ENCODE results near the gene GARIN5A.
A peak's percentile ranks its signal among the peaks of the same experiment; 100 is the strongest.

GARIN5A gene

DNA sequence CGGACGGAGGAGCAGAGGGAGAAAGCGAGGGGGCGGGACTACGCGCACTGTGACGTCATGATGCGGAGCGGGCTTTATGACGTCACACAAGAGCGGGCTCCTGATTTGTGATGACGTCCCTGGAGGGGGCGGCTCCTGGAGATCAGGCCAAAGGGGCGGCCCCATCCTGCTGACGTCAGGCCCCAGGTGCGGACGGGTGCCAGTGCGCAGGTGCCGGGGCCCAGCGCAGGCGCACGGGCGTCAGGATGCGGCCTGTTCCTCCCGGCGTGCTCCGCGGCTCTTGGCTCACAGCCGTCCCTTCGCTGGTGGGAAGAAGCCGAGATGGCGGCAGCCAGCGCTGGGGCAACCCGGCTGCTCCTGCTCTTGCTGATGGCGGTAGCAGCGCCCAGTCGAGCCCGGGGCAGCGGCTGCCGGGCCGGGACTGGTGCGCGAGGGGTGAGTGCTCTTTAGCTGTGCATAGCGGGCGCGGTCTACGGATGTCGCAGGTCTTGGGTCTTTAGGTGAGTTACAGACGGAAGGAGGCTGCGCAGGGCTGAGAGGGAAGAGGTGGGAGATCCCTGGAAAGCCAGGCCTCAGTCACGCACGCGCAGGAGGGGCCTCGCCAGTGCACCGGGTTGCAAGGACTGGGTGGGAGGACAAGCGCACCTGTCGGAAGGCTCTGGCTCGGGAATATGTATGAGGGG lies at the start of gene GARIN5A, which contains the start of gene EMC10:
Gene GARIN5A (minus strand): TSS at position 625 of the 683 bp plus-strand sequence. CDS start 460 bp downstream, at position 165.
Gene EMC10 (plus strand): TSS at position 284 of the 683 bp plus-strand sequence. CDS start 38 bp downstream, at position 322.
- in situ Hi-C loops (cut with HindIII; ENCODE audit: low sequenced_read_pairs) = no loop called here
- TF ChIP-seq, protein P1, sequence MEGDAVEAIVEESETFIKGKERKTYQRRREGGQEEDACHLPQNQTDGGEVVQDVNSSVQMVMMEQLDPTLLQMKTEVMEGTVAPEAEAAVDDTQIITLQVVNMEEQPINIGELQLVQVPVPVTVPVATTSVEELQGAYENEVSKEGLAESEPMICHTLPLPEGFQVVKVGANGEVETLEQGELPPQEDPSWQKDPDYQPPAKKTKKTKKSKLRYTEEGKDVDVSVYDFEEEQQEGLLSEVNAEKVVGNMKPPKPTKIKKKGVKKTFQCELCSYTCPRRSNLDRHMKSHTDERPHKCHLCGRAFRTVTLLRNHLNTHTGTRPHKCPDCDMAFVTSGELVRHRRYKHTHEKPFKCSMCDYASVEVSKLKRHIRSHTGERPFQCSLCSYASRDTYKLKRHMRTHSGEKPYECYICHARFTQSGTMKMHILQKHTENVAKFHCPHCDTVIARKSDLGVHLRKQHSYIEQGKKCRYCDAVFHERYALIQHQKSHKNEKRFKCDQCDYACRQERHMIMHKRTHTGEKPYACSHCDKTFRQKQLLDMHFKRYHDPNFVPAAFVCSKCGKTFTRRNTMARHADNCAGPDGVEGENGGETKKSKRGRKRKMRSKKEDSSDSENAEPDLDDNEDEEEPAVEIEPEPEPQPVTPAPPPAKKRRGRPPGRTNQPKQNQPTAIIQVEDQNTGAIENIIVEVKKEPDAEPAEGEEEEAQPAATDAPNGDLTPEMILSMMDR (IDR thresholded peaks at IDR 0.05; ENCODE audit: low read depth, low read length) = no peak
- peak within 1 kb of the TSS; percentile 79 for H3K4me3 ChIP-seq (ENCODE audit: low read depth, low read length)
- peak; percentile 94 for DNase-seq (ENCODE audit: low read depth, low spot score)

DNA sequence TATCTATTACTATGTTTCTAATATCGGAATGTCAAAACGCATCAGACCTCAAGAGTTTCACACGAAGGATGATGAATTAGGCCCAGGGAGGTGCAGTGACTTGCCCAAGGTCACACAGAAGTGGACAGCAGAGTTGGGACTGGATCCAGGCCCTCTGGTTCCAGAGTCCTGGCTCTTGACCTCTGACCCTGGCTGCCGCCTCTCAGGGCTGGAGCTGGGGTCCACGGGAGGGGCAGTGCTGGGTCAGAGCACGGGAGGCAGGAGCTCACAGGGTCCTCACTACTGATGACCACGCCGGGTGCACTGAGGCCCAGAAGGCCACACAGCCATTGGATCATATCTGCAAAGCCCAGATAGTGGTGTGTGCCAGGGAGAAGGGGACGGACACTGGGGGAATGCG lies 46.2 kb upstream of the GARIN5A start:
- TF ChIP-seq, protein P1 (IDR thresholded peaks at IDR 0.05; ENCODE audit: low read depth, low read length) = no peak
- DNase-seq (ENCODE audit: low read depth, low spot score) = no peak
- in situ Hi-C loops (cut with HindIII; ENCODE audit: low sequenced_read_pairs) = no loop called here
- H3K4me3 ChIP-seq (ENCODE audit: low read depth, low read length) = no peak overlapping the region

DNA sequence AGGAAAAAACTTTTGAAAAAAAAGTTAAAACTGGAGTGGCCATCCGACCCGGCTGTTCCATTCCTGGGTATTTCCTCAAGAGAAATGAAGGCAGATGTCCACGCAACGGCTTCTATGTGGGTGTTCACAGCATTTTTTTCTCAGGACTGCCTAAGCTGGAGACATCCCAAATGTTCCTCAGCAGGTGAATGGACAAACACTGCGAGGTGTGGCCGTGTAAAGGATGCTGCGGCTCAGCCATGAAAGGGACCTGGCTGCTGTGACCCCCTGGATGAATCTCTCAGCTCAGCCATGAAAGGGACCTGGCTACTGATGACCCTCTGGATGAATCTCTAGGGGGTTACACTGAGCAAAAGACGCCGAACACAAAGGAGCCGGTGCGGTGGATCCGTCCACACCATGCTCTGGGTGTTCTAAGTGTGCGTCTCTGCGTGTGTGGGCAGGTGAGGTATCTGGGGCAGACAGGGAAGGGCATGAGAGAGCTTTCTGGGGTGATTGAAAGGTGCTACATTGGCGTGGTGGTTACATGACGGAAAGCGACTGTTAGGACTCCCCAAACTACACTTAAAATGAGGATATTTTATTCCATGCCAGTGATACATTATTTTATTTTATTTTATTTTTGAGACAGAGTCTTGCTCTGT lies 44.3 kb upstream of the GARIN5A start:
- TF ChIP-seq, protein P1 (IDR thresholded peaks at IDR 0.05; ENCODE audit: low read depth, low read length) = no peak
- DNase-seq (ENCODE audit: low read depth, low spot score) = no peak
- H3K4me3 ChIP-seq (ENCODE audit: low read depth, low read length) = no peak overlapping the region
- in situ Hi-C loops (cut with HindIII; ENCODE audit: low sequenced_read_pairs) = no loop called here

DNA sequence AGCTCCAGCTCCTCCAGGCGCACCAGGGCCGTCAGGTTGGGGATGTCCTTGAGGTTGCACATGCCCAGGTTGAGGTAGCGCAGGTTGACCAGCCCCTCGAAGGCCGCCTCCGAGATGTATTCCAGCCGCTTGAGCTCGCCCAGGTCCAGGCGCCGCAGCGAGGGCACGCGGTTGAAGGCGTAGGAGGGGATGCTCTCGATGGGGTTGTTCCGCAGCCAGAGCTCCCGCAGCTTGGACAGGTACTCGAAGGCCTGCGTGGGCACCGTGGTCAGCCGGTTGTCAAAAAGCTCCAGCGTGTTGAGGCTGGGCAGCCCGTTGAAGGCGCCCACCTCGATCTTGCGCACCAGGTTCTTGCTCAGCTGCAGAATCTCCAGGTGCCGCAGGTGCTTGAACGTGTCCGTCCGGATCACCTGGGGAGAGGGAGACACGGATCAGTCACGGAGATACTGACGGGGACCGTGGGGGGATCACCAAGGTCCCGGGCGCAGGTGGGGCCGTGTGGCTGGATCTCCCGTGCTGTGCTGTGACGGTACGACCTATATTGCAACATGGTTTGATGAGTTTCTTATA lies 42.4 kb upstream of the GARIN5A start:
- H3K4me3 ChIP-seq (ENCODE audit: low read depth, low read length) = no peak overlapping the region
- no peak for DNase-seq (ENCODE audit: low read depth, low spot score)
- in situ Hi-C loops (cut with HindIII; ENCODE audit: low sequenced_read_pairs) = no loop called here
- TF ChIP-seq, protein P1 (IDR thresholded peaks at IDR 0.05; ENCODE audit: low read depth, low read length) = no peak

DNA sequence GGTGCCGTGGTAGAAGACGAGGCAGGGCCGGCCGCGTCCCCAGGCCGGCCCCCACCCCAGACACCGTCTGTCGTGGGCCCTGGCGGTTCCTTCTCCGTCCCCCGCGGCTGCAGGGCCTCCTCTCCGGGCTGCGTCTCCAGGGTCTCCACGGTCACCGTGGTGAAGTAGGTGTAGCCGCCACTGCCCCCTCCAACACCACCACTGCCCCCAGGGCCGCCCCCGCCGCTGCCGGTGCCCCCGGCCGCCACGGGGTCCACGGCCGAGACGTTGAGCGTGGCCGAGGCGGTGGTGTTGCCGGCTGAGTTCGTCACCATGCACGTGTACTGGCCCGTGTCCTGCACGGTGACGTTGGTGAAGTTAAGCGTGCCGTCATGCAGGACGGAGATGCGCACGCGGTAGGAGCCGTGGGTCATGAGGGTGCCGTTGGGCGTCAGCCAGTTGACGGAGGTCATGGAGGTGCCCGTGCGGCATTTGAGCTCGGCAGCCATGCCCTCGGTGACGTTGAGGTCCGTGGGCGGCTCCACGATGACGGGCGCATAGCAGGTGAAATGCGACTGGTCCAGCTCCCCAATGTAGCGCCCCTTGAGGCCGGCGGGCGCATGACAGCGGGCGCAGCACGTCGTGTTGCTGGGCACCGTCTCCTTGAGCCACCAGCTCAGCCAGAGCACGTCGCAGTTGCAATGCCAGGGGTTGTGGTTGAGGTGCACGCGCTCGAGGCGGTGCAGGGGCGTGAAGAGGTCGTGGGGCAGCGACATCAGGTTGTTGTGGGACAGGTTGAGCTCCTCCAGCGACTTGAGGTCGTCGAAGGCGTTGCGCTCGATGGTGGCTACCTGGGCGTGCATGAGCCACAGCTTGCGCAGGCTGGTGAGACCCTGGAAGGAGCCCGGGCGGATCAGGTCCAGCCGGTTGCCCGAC lies 41.7 kb upstream of the GARIN5A start:
- no peak for DNase-seq (ENCODE audit: low read depth, low spot score)
- H3K4me3 ChIP-seq (ENCODE audit: low read depth, low read length) = no peak overlapping the region
- in situ Hi-C loops (cut with HindIII; ENCODE audit: low sequenced_read_pairs) = no loop called here
- TF ChIP-seq, protein P1 (IDR thresholded peaks at IDR 0.05; ENCODE audit: low read depth, low read length) = no peak

DNA sequence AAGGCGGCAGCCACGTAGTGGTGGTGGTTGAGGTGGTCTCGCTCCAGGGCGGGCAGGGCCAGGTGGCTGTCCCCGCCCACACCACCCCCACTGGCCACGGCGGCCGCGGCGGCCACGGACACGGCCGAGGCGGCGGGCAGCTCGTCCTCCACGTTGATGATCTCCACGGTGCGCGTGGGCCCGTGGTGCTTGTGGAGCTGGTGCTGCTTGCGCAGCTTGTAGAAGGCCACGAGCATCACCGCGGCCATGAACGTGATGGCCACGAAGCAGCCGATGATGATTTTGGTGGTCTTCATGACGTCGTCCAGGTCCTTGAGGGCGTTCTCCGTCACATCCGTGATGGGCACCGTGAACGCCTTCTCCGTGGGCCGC lies 41.0 kb upstream of the GARIN5A start:
- no peak for DNase-seq (ENCODE audit: low read depth, low spot score)
- H3K4me3 ChIP-seq (ENCODE audit: low read depth, low read length) = no peak overlapping the region
- TF ChIP-seq, protein P1 (IDR thresholded peaks at IDR 0.05; ENCODE audit: low read depth, low read length) = no peak
- in situ Hi-C loops (cut with HindIII; ENCODE audit: low sequenced_read_pairs) = no loop called here

Data from astrocyte of the spinal cord (primary cell).